ENCODE measurements around the gene NRG3.

Gene NRG3

GRCh38 chr10:82136103-82136502, 261.1 kb downstream of the NRG3 start:
- peaks cover 6 to 9% of the 10 kb centered on the region in 2 donors for H3K9me3 ChIP-seq (ENCODE audit: control insufficient read depth in 1 of 2, low read length in 2 of 2)
- H3K4me3 ChIP-seq (ENCODE audit: low read depth in 1 of 2, low read length in 2 of 2): no peak overlapping the region
- H3K27me3 ChIP-seq (ENCODE audit: control insufficient read depth in 1 of 2, insufficient read depth in 2 of 2, low read length in 2 of 2): no peaks in the 10 kb centered on the region
- no peak overlapping the region for H3K27ac ChIP-seq (ENCODE audit: low read depth, low read length)
- H3K36me3 ChIP-seq (ENCODE audit: control insufficient read depth in 1 of 2, insufficient read depth in 2 of 2, low read length in 2 of 2): no peaks in the 10 kb centered on the region
- no peaks in the 10 kb centered on the region for H3K4me1 ChIP-seq (ENCODE audit: control insufficient read depth in 1 of 2, insufficient read depth in 2 of 2, low read length in 2 of 2)
- no peak overlapping the region for H3K9ac ChIP-seq (ENCODE audit: low read depth in 1 of 2, low read length in 2 of 2)

GRCh38 chr10:82144153-82144552, 269.2 kb downstream of the NRG3 start:
- no peaks in the 10 kb centered on the region for H3K36me3 ChIP-seq (ENCODE audit: control insufficient read depth in 1 of 2, insufficient read depth in 2 of 2, low read length in 2 of 2)
- H3K4me3 ChIP-seq (ENCODE audit: low read depth in 1 of 2, low read length in 2 of 2): no peak overlapping the region
- H3K9ac ChIP-seq (ENCODE audit: low read depth in 1 of 2, low read length in 2 of 2): no peak overlapping the region
- no peaks in the 10 kb centered on the region for H3K9me3 ChIP-seq (ENCODE audit: control insufficient read depth in 1 of 2, low read length in 2 of 2)
- H3K27me3 ChIP-seq (ENCODE audit: control insufficient read depth in 1 of 2, insufficient read depth in 2 of 2, low read length in 2 of 2): no peaks in the 10 kb centered on the region
- no peak overlapping the region for H3K27ac ChIP-seq (ENCODE audit: low read depth, low read length)
- no peaks in the 10 kb centered on the region for H3K4me1 ChIP-seq (ENCODE audit: control insufficient read depth in 1 of 2, insufficient read depth in 2 of 2, low read length in 2 of 2)

GRCh38 chr10:82148764-82149163, 273.8 kb downstream of the NRG3 start:
- Histone ChIP-seq H3K9me3 (ENCODE audit: control insufficient read depth in 1 of 2, low read length in 2 of 2) (no peaks in the 10 kb centered on the region), H3K27me3 (ENCODE audit: control insufficient read depth in 1 of 2, insufficient read depth in 2 of 2, low read length in 2 of 2) (no peaks in the 10 kb centered on the region), H3K4me1 (ENCODE audit: control insufficient read depth in 1 of 2, insufficient read depth in 2 of 2, low read length in 2 of 2) (no peaks in the 10 kb centered on the region), H3K9ac (ENCODE audit: low read depth in 1 of 2, low read length in 2 of 2) (no peak overlapping the region), H3K36me3 (ENCODE audit: control insufficient read depth in 1 of 2, insufficient read depth in 2 of 2, low read length in 2 of 2) (no peaks in the 10 kb centered on the region), H3K4me3 (ENCODE audit: low read depth in 1 of 2, low read length in 2 of 2) (no peak overlapping the region), H3K27ac (ENCODE audit: low read depth, low read length) (no peak overlapping the region)

GRCh38 chr10:82149674-82150073, 274.7 kb downstream of the NRG3 start:
- Histone ChIP-seq H3K4me1 (ENCODE audit: control insufficient read depth in 1 of 2, insufficient read depth in 2 of 2, low read length in 2 of 2) (no peaks in the 10 kb centered on the region), H3K9ac (ENCODE audit: low read depth in 1 of 2, low read length in 2 of 2) (no peak overlapping the region), H3K27me3 (ENCODE audit: control insufficient read depth in 1 of 2, insufficient read depth in 2 of 2, low read length in 2 of 2) (no peaks in the 10 kb centered on the region)

DNA sequence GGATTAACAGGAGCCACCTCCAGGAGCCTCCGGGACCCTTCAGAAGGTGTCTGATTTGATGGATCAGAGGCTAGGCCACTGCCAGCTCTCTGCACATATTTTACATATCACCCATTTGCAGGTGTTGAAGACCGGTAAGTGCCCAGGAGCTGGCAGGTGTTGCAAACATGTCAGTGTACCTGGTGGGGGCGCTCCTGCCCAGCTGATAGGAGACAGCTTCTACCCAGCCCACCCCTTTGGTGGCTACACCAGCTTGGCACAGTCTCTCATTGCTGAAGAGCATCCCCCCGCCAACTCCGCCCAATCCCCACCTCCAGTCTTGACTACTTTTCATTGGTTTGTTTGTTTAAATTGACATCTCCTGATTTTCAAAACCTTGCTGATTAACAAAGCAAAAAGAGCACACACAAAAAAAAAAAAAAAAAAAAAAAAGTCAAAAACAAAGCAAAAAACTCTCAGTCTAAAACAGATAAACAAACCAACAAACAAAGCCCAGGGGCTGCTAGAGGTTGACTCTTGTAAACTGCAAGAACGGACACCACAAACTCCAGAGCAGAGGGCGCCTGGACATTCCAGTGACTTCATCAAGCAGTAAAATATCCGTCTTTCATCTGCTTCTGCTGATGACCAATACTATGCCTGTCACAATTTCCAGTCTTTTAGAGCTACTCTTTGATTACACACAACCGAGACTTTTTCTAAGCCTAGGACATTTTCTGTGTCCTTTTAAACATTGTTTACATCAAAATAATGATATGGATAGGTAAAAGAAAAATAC, 275.3 kb downstream of the NRG3 start:
- Histone ChIP-seq H3K36me3 (ENCODE audit: control insufficient read depth in 1 of 2, insufficient read depth in 2 of 2, low read length in 2 of 2) (no peaks in the 10 kb centered on the region), H3K4me3 (ENCODE audit: low read depth in 1 of 2, low read length in 2 of 2) (no peak overlapping the region), H3K9me3 (ENCODE audit: control insufficient read depth in 1 of 2, low read length in 2 of 2) (no peaks in the 10 kb centered on the region), H3K27ac (ENCODE audit: low read depth, low read length) (no peak overlapping the region), H3K9ac (ENCODE audit: low read depth in 1 of 2, low read length in 2 of 2) (no peak overlapping the region), H3K4me1 (ENCODE audit: control insufficient read depth in 1 of 2, insufficient read depth in 2 of 2, low read length in 2 of 2) (no peaks in the 10 kb centered on the region), H3K27me3 (ENCODE audit: control insufficient read depth in 1 of 2, insufficient read depth in 2 of 2, low read length in 2 of 2) (no peaks in the 10 kb centered on the region)

More at GRCh38 chr10:82149674-82150073, 274.7 kb downstream of the NRG3 start:
- Histone ChIP-seq H3K9me3 (ENCODE audit: control insufficient read depth in 1 of 2, low read length in 2 of 2) (no peaks in the 10 kb centered on the region), H3K36me3 (ENCODE audit: control insufficient read depth in 1 of 2, insufficient read depth in 2 of 2, low read length in 2 of 2) (no peaks in the 10 kb centered on the region), H3K4me3 (ENCODE audit: low read depth in 1 of 2, low read length in 2 of 2) (no peak overlapping the region), H3K27ac (ENCODE audit: low read depth, low read length) (no peak overlapping the region)

DNA sequence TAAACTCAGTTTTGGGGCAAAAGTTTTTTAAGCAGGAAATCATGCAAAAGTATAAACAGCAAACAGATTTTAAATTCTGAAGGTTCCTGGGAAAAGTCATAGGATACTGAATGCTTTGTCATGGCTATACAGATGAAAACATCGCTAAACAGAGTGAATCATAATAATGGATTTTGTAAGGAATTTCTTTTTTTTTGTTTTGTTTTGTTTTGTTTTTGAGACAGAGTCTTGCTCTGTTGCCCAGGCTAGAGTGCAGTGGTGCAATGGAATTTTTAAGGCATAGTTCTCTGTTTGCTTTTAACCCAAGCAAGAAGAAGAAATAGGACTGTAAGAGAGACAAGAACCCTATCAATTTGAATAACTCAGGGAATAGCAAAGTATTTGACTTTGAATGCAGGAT, 285.3 kb downstream of the NRG3 start:
- no peaks in the 10 kb centered on the region for H3K36me3 ChIP-seq (ENCODE audit: control insufficient read depth in 1 of 2, insufficient read depth in 2 of 2, low read length in 2 of 2)
- no peaks in the 10 kb centered on the region for H3K4me1 ChIP-seq (ENCODE audit: control insufficient read depth in 1 of 2, insufficient read depth in 2 of 2, low read length in 2 of 2)
- H3K9me3 ChIP-seq (ENCODE audit: control insufficient read depth in 1 of 2, low read length in 2 of 2): peaks cover 0 to 3% of the 10 kb centered on the region in 2 donors
- no peak overlapping the region for H3K27ac ChIP-seq (ENCODE audit: low read depth, low read length)
- no peak overlapping the region for H3K9ac ChIP-seq (ENCODE audit: low read depth in 1 of 2, low read length in 2 of 2)
- no peaks in the 10 kb centered on the region for H3K27me3 ChIP-seq (ENCODE audit: control insufficient read depth in 1 of 2, insufficient read depth in 2 of 2, low read length in 2 of 2)
- H3K4me3 ChIP-seq (ENCODE audit: low read depth in 1 of 2, low read length in 2 of 2): no peak overlapping the region

DNA sequence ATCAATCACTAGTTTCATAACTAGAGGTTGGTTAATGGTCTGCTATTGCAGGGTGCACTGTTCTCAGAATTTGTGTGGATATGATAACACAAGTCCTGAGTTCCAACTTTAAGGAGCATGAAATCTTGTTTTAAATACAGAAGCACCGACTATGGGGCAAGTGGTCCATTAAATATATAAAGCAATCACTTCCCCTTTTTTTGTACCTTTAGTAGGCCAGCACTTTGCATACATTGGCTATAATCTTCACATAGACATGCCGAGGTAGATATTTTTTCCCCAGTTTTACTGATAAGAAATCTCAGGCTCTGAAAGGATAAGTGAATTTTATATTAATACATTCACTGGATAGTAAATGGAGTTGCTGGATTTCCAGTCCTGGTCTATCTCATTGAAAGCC, 286.3 kb downstream of the NRG3 start:
- H3K36me3 ChIP-seq (ENCODE audit: control insufficient read depth in 1 of 2, insufficient read depth in 2 of 2, low read length in 2 of 2): no peaks in the 10 kb centered on the region
- no peak overlapping the region for H3K27ac ChIP-seq (ENCODE audit: low read depth, low read length)
- H3K4me3 ChIP-seq (ENCODE audit: low read depth in 1 of 2, low read length in 2 of 2): no peak overlapping the region
- H3K9me3 ChIP-seq (ENCODE audit: control insufficient read depth in 1 of 2, low read length in 2 of 2): peaks cover 0 to 3% of the 10 kb centered on the region in 2 donors
- H3K4me1 ChIP-seq (ENCODE audit: control insufficient read depth in 1 of 2, insufficient read depth in 2 of 2, low read length in 2 of 2): no peaks in the 10 kb centered on the region
- H3K9ac ChIP-seq (ENCODE audit: low read depth in 1 of 2, low read length in 2 of 2): no peak overlapping the region
- H3K27me3 ChIP-seq (ENCODE audit: control insufficient read depth in 1 of 2, insufficient read depth in 2 of 2, low read length in 2 of 2): no peaks in the 10 kb centered on the region

DNA sequence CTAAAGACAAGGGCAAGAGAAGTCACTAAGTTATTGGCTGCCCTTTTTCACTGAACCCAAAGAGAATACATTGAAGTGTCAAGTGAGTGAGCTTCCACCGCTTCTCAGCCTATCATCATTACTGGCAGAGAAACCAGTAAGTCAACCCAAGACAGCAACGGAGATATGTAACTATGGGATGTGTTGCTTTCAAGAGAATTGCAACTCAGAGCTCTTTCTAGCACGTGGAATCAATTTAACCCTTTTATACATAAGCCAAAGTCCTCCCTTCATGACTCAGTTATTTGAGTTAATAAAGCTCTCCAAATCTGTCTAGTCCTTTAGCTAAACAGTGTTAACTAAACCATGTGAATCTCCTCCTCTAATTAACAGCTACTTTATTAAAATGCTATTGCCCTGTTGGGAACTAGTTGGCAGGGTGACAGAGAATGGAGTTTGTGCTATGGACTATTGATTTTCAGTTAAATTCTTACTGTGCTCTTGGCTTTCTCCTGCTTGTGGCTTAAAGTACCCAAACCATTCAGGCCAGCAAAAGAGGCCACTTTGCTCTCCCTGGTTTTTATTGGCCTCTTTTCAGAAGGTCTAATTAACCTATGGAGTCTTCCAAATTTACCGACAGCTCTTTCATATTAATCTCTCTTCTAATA, 287.7 kb downstream of the NRG3 start:
- H3K9me3 ChIP-seq (ENCODE audit: control insufficient read depth in 1 of 2, low read length in 2 of 2): peaks cover 0 to 3% of the 10 kb centered on the region in 2 donors
- H3K27ac ChIP-seq (ENCODE audit: low read depth, low read length): no peak overlapping the region
- no peak overlapping the region for H3K4me3 ChIP-seq (ENCODE audit: low read depth in 1 of 2, low read length in 2 of 2)
- H3K36me3 ChIP-seq (ENCODE audit: control insufficient read depth in 1 of 2, insufficient read depth in 2 of 2, low read length in 2 of 2): no peaks in the 10 kb centered on the region
- H3K27me3 ChIP-seq (ENCODE audit: control insufficient read depth in 1 of 2, insufficient read depth in 2 of 2, low read length in 2 of 2): no peaks in the 10 kb centered on the region
- H3K4me1 ChIP-seq (ENCODE audit: control insufficient read depth in 1 of 2, insufficient read depth in 2 of 2, low read length in 2 of 2): no peaks in the 10 kb centered on the region
- no peak overlapping the region for H3K9ac ChIP-seq (ENCODE audit: low read depth in 1 of 2, low read length in 2 of 2)

DNA sequence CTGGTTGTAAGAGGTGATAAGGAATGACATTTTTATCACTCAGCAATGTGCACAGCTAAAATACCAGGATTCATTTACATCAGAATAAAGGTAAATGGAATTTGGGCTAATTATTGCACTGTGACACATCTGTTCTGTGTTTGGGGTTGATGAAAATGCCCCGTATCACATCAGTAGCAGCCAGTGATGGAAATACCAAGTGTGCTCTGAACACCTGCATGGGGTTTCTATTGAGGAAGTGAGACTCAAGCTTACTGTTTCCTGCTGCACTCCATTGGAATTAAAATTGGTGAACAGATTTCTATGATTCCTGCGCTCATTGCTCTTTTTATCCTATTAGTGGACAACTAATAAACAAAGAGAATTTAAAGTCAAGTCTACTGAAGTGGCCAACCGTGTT, 296.9 kb downstream of the NRG3 start:
- H3K4me3 ChIP-seq (ENCODE audit: low read depth in 1 of 2, low read length in 2 of 2): no peak overlapping the region
- H3K36me3 ChIP-seq (ENCODE audit: control insufficient read depth in 1 of 2, insufficient read depth in 2 of 2, low read length in 2 of 2): no peaks in the 10 kb centered on the region
- H3K27ac ChIP-seq (ENCODE audit: low read depth, low read length): no peak overlapping the region
- no peak overlapping the region for H3K9ac ChIP-seq (ENCODE audit: low read depth in 1 of 2, low read length in 2 of 2)
- H3K4me1 ChIP-seq (ENCODE audit: control insufficient read depth in 1 of 2, insufficient read depth in 2 of 2, low read length in 2 of 2): no peaks in the 10 kb centered on the region
- no peaks in the 10 kb centered on the region for H3K27me3 ChIP-seq (ENCODE audit: control insufficient read depth in 1 of 2, insufficient read depth in 2 of 2, low read length in 2 of 2)
- H3K9me3 ChIP-seq (ENCODE audit: control insufficient read depth in 1 of 2, low read length in 2 of 2): peaks cover 3 to 5% of the 10 kb centered on the region in 2 donors

- Histone ChIP-seq H3K9ac (ENCODE audit: low read depth in 1 of 2, low read length in 2 of 2) (no peak overlapping the region), H3K27ac (ENCODE audit: low read depth, low read length) (no peak overlapping the region), H3K27me3 (ENCODE audit: control insufficient read depth in 1 of 2, insufficient read depth in 2 of 2, low read length in 2 of 2) (no peaks in the 10 kb centered on the region), H3K4me1 (ENCODE audit: control insufficient read depth in 1 of 2, insufficient read depth in 2 of 2, low read length in 2 of 2) (no peaks in the 10 kb centered on the region), H3K36me3 (ENCODE audit: control insufficient read depth in 1 of 2, insufficient read depth in 2 of 2, low read length in 2 of 2) (no peaks in the 10 kb centered on the region), H3K9me3 (ENCODE audit: control insufficient read depth in 1 of 2, low read length in 2 of 2) (peaks cover 3 to 8% of the 10 kb centered on the region in 2 donors), H3K4me3 (ENCODE audit: low read depth in 1 of 2, low read length in 2 of 2) (no peak overlapping the region)
These were observed 301.6 kb downstream of the NRG3 start for GRCh38 chr10:82176587-82176986.

Data from duodenal mucosa (tissue), 2 donors.